GM19025 (cell line): Measurements from ENCODE around the gene F2RL1.
"Not testable (repeated sequence)": the region's sequence is repeated elsewhere in the genome, so short reads cannot be mapped to it uniquely, and the experiment has no call there.

ENCODE experiments used
- ATAC-seq: cut with Tn5 transposase; IDR thresholded peaks from one replicate; pipeline ENCODE4 v1.9.1; 2021; ENCODE audit warnings: mild to moderate bottlenecking, low read depth, moderate library complexity; ENCODE audit not compliant: unreplicated experiment

The F2RL1 gene

GRCh38 chr5:76805821-76806505, 12.9 kb upstream of the F2RL1 start:
- peak; percentile 68 for ATAC-seq

- ATAC-seq, result no peak
These were observed 11.5 kb upstream of the F2RL1 start for GRCh38 chr5:76807296-76807695.

GRCh38 chr5:76808141-76808691, 10.6 kb upstream of the F2RL1 start:
- no peak for ATAC-seq

GRCh38 chr5:76809141-76809540, 9.7 kb upstream of the F2RL1 start:
- ATAC-seq, result no peak

GRCh38 chr5:76810236-76810635, 8.6 kb upstream of the F2RL1 start:
- ATAC-seq, result no peak

- no peak for ATAC-seq
These were observed 7.6 kb upstream of the F2RL1 start for GRCh38 chr5:76811214-76811613.

- ATAC-seq, result not testable (repeated sequence)
These were observed 6.6 kb upstream of the F2RL1 start for GRCh38 chr5:76812209-76812608.

GRCh38 chr5:76813982-76814562, 4.8 kb upstream of the F2RL1 start:
- no peak for ATAC-seq

GRCh38 chr5:76816110-76816831, 2.6 kb upstream of the F2RL1 start:
- no peak for ATAC-seq

GRCh38 chr5:76819851-76820525, 1.2 kb downstream of the F2RL1 start:
- no peak for ATAC-seq

GRCh38 chr5:76820526-76820890, 1.7 kb downstream of the F2RL1 start:
- ATAC-seq, result no peak

- no peak for ATAC-seq
These were observed 2.3 kb downstream of the F2RL1 start for GRCh38 chr5:76821136-76821535.

GRCh38 chr5:76822105-76822731, 3.4 kb downstream of the F2RL1 start:
- not testable (repeated sequence) for ATAC-seq

GRCh38 chr5:76826416-76826815, 7.6 kb downstream of the F2RL1 start:
- not testable (repeated sequence) for ATAC-seq

GRCh38 chr5:76831110-76831452, 12.3 kb downstream of the F2RL1 start:
- no peak for ATAC-seq

GRCh38 chr5:76836181-76836580, 17.4 kb downstream of the F2RL1 start:
- ATAC-seq, result no peak

GRCh38 chr5:76836585-76836984, 17.8 kb downstream of the F2RL1 start:
- ATAC-seq, result no peak

GRCh38 chr5:76838481-76839261, 19.8 kb downstream of the F2RL1 start:
- no peak for ATAC-seq

GRCh38 chr5:76841361-76841760, 22.5 kb downstream of the F2RL1 start:
- ATAC-seq, result no peak

- no peak for ATAC-seq
These were observed 27.1 kb downstream of the F2RL1 start for GRCh38 chr5:76845890-76846289.
